Esophagus muscularis mucosa (tissue), 4 donors: ENCODE measurements around the gene WFDC8. TPM values are rescaled to one million over a fixed set of nuclear protein-coding genes. Genes with fewer than 3 reads are reported as not detected.

Experiments used
- DNase-seq: peaks from one replicate; pipeline ENCODE4 v3.0.0-alpha.2; 2017; ENCODE audit errors: extremely low spot score
- H3K27ac ChIP-seq, 4 donors: fragments of 200-600 bp; sonication (generic); replicated peaks in 1 of 4; 1 replicate in 3 of 4; 2 replicates in 1 of 4; pipeline ENCODE4 v1.5.1; 2016 to 2019; ENCODE audit warnings: mild to moderate bottlenecking in 1 of 4
- H3K27me3 ChIP-seq, 4 donors: fragments of 200-600 bp; sonication (generic); one replicate each; pipeline versions ENCODE4 v1.5.1 to v1.6.0; 2016 to 2019
- H3K36me3 ChIP-seq, 4 donors: fragments of 200-600 bp; sonication (generic); one replicate each; pipeline ENCODE4 v1.5.1; 2016 to 2019
- H3K4me1 ChIP-seq, 4 donors: fragments of 200-600 bp; sonication (generic); one replicate each; pipeline ENCODE4 v1.5.1; 2016 to 2019
- H3K4me3 ChIP-seq, 4 donors: fragments of 200-600 bp; sonication (generic); 1 replicate in 2 of 4; 2 replicates in 2 of 4; pipeline ENCODE4 v1.5.1; 2016 to 2019; ENCODE audit warnings: mild to moderate bottlenecking in 4 of 4, moderate library complexity in 1 of 4
- H3K9me3 ChIP-seq, 4 donors: fragments of 200-600 bp; sonication (generic); 1 replicate in 3 of 4; 2 replicates in 1 of 4; pipeline ENCODE4 v1.5.1; 2016 to 2019
- EP300 ChIP-seq: sonication (generic); formaldehyde crosslinking; IDR thresholded peaks from one replicate; pipeline ENCODE4 v1.6.1; 2017; ENCODE audit warnings: antibody characterized with exemption
- POLR2A ChIP-seq: fragments of 450-650 bp; IDR thresholded peaks from one replicate; pipeline ENCODE4 v1.6.1; 2017; ENCODE audit warnings: antibody characterized with exemption, moderate library complexity, mild to moderate bottlenecking, low read depth
- POLR2AphosphoS5 ChIP-seq, 2 donors: sonication (generic); formaldehyde crosslinking; IDR thresholded peaks; one replicate each; pipeline ENCODE4 v1.6.1; 2017; ENCODE audit warnings: antibody characterized with exemption in 2 of 2
- WGBS: methylation state at CpG from one replicate; pipeline ENCODE4 v1.1.5; 2018; 5-methylcytosine and 5-hydroxymethylcytosine counted together
- intact Hi-C: fragments of 100-400 bp; cut with DNase I; formaldehyde crosslinking; loops from one replicate; pipeline ENCODE4 v1.15.1; 2023
- total RNA-seq, 4 donors: library from RNA; depleted of rRNA; stranded (reverse); fragments of >200 nt; gene quantifications; one replicate each; pipeline versions ENCODE4 v1.1.0 to v1.2.1, GENCODE V29; 2016
- TF ChIP-seq, protein P1 (sequence below), 3 experiments: fragments of 200-600 bp in 2 of 3; fragments of 450-650 bp in 1 of 3; sonication (generic) in 2 of 3; IDR thresholded peaks; one replicate each; pipeline ENCODE4 v1.5.1; 2017 to 2019; ENCODE audit warnings: antibody characterized with exemption in 3 of 3, mild to moderate bottlenecking in 2 of 3, moderate library complexity in 1 of 3

WFDC8 gene
- total RNA-seq, 4 donors from 2014 or later: not detected

DNA sequence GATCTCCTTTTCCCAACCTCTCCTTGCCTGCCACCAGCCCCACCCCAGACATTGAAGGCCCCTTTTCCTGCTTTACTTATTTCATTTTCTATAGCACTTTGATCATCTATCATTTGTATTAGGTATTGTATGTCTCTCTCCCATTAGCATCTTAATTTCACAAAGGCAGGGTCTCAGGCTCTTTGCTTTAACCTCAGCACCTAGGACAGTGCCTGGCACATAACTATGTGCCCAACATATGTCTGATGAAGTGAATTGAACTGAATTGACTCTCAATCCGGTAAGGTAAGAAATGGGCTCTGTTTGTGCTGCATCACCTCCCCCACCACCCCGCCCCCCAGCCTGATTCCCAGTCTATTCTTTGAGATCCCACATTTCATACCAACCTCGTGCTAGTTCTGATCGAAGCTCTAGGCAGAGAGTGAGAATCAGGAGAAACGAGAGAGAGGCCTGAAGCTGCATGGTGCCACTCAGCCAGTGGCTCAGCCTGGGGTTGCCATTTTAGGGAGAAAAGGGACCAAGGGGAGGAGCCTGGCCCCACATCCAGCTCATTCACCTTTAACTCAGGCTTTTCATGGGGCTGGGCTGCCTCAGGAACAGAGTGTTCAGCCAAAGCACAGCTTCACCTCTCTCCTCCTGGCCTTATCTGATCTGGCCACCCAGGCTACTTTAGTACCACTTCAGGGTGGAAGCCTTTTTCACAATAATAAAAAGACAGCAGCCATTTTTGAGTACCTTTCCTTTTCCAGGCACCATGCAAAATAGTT lies 63.8 kb downstream of the WFDC8 start, which contains the start of gene SPINT3:
Gene SPINT3 (minus strand): TSS at position 476 of the 767 bp plus-strand sequence. CDS start 14 bp downstream, at position 462.
- 78% methylated on average over 5 of the region's 5 CpGs for WGBS
- intact Hi-C loops: no loop called here
- peaks cover 0 to 20% (median 0%) of the 10 kb centered on the region in 4 donors for H3K27me3 ChIP-seq
- H3K4me1 ChIP-seq: no peaks in the 10 kb centered on the region
- H3K36me3 ChIP-seq: no peaks in the 10 kb centered on the region
- no peak for DNase-seq
- no peak within 1 kb of the TSS for H3K4me3 ChIP-seq
- H3K27ac ChIP-seq: no peak within 1 kb of the TSS
- no peaks in the 10 kb centered on the region for H3K9me3 ChIP-seq
- TF ChIP-seq EP300 (no peak), POLR2A (no peak), POLR2AphosphoS5 (IDR thresholded peaks at IDR 0.05) (no peak)
- TF ChIP-seq, protein P1, sequence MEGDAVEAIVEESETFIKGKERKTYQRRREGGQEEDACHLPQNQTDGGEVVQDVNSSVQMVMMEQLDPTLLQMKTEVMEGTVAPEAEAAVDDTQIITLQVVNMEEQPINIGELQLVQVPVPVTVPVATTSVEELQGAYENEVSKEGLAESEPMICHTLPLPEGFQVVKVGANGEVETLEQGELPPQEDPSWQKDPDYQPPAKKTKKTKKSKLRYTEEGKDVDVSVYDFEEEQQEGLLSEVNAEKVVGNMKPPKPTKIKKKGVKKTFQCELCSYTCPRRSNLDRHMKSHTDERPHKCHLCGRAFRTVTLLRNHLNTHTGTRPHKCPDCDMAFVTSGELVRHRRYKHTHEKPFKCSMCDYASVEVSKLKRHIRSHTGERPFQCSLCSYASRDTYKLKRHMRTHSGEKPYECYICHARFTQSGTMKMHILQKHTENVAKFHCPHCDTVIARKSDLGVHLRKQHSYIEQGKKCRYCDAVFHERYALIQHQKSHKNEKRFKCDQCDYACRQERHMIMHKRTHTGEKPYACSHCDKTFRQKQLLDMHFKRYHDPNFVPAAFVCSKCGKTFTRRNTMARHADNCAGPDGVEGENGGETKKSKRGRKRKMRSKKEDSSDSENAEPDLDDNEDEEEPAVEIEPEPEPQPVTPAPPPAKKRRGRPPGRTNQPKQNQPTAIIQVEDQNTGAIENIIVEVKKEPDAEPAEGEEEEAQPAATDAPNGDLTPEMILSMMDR (IDR thresholded peaks at IDR 0.05): no peak

DNA sequence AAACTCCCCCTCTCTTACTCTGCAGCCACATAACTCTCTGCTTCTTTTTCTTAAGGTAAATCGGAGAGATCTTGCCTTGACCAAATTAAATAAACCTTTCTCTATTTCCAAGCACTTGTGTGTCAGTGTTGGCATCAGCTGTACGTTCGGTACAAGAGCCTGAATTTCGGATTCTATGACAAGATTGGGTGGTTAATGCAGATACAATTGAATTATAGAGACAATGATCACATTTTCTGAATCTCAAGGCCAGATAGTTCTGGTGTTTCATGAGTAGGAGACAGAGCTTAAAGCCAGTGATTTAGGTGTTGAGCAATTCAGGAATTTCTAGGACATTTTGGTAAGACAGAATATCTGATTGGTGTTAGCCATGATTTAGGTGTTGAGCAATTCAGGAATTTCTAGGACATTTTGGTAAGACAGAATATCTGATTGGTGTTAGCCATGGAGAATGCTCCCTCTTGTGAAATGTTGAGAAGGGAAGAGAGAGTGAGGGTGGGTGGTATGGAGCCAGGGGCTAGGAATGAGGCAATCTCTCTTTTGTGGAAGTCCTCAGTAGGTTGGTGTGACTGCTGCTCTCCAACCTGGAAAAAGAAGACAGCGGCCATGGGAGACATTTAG lies 68.7 kb downstream of the WFDC8 start:
- intact Hi-C loops: no loop called here
- TF ChIP-seq POLR2A (no peak), POLR2AphosphoS5 (IDR thresholded peaks at IDR 0.05) (no peak), EP300 (no peak)
- TF ChIP-seq, protein P1 (IDR thresholded peaks at IDR 0.05): no peak
- no peak for DNase-seq
- no peaks in the 10 kb centered on the region for H3K36me3 ChIP-seq
- H3K27ac ChIP-seq: no peak overlapping the region
- H3K27me3 ChIP-seq: peaks cover 0 to 20% (median 0%) of the 10 kb centered on the region in 4 donors
- H3K9me3 ChIP-seq: no peaks in the 10 kb centered on the region
- H3K4me1 ChIP-seq: no peaks in the 10 kb centered on the region
- 65% methylated on average over 5 of the region's 5 CpGs for WGBS
- H3K4me3 ChIP-seq: no peak overlapping the region

DNA sequence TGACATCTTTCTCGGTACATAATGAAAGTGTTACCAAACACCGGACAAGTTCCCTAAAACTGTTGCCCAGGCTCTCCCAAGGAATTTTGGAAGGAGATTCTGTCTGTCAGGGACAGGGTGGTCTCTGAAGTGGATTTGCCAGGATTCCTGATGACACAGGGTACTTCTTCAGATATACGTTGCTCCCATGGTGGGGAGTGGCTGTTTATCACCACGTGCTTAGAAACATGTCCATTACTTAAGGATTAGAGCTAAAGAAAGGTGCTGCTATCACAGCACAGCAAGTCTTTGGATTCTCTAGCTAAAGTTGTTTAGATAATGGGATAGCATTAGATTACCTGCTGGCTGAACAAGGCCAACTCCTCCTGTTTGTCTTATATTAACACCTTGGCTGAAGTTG lies 70.0 kb downstream of the WFDC8 start:
- TF ChIP-seq POLR2A (no peak), POLR2AphosphoS5 (IDR thresholded peaks at IDR 0.05) (no peak), EP300 (no peak)
- TF ChIP-seq, protein P1 (IDR thresholded peaks at IDR 0.05): no peak
- WGBS: 72% methylated on average over 4 of the region's 4 CpGs
- intact Hi-C loops: no loop called here
- H3K9me3 ChIP-seq: no peaks in the 10 kb centered on the region
- peaks cover 0 to 25% (median 0%) of the 10 kb centered on the region in 4 donors for H3K27me3 ChIP-seq
- H3K27ac ChIP-seq: no peak overlapping the region
- H3K4me3 ChIP-seq: no peak overlapping the region
- no peaks in the 10 kb centered on the region for H3K4me1 ChIP-seq
- no peak for DNase-seq
- H3K36me3 ChIP-seq: no peaks in the 10 kb centered on the region

DNA sequence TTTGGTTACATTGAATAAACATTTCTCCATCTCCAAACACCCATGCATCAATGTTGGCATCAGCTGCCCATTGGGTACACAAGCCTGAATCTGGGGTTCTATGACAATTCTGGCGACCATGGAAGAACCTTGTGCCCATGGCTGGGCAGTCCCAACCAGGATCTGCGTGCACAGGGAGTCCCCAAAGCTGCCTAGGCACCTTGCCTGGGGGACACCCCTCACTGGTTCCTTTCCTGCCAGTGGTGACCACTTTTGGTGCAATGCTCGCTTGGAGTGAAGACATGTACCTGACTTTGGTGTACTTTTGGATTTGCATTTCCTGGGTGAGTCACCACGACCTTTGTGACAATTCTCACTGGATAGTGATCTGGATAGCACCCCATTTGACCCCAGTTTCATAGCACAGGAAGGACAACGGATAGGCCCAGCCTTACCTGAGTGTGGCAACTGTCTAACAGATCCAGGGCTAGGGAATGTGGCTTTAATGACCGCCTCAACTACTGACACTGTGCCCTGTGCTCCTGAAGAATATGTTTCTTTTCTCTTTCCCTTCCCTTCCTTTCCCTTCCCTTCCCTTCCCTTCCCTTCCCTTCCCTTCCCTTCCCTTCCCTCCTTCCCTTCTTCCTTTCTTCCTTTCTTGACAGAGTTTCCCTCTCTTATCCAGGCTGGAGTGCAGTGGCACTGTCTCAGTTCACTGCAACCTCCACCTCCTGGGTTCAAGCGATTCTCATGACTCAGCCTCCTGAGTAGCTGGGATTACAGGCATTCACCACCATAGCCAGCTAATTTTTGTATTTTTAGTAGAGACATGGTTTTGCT lies 70.8 kb downstream of the WFDC8 start:
- Histone ChIP-seq H3K27ac (no peak overlapping the region), H3K36me3 (no peaks in the 10 kb centered on the region), H3K4me3 (no peak overlapping the region), H3K4me1 (no peaks in the 10 kb centered on the region), H3K9me3 (no peaks in the 10 kb centered on the region), H3K27me3 (peaks cover 0 to 23% (median 0%) of the 10 kb centered on the region in 4 donors)
- intact Hi-C loops: no loop called here
- DNase-seq: no peak
- 81% methylated on average over 6 of the region's 7 CpGs for WGBS
- TF ChIP-seq POLR2AphosphoS5 (IDR thresholded peaks at IDR 0.05) (no peak), EP300 (no peak), POLR2A (no peak)
- TF ChIP-seq, protein P1 (IDR thresholded peaks at IDR 0.05): no peak
